ENCODE data around the gene MRAP.

DNA sequence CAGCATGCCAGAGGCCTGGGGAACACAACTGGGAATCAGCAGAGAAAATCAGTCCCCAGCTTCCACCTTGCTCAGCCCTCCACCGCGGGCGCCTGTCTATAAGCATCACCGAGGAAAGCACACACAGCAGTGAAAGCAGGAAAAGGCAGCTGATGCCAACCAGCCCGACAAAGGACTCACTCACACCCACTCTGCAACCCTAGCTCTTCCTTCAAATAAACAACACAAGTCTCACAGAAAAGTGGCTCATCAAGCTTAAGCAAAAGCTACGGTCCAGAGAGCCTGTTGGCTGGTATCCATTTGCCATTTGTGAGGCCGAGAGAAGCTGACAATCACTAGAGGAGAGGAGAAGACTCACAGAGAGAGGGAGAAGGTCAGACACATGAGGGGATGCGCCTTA lies 27.1 kb downstream of the MRAP start:
- TF ChIP-seq, protein P1, sequence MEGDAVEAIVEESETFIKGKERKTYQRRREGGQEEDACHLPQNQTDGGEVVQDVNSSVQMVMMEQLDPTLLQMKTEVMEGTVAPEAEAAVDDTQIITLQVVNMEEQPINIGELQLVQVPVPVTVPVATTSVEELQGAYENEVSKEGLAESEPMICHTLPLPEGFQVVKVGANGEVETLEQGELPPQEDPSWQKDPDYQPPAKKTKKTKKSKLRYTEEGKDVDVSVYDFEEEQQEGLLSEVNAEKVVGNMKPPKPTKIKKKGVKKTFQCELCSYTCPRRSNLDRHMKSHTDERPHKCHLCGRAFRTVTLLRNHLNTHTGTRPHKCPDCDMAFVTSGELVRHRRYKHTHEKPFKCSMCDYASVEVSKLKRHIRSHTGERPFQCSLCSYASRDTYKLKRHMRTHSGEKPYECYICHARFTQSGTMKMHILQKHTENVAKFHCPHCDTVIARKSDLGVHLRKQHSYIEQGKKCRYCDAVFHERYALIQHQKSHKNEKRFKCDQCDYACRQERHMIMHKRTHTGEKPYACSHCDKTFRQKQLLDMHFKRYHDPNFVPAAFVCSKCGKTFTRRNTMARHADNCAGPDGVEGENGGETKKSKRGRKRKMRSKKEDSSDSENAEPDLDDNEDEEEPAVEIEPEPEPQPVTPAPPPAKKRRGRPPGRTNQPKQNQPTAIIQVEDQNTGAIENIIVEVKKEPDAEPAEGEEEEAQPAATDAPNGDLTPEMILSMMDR (IDR thresholded peaks at IDR 0.05), result no peak
- no peak for TF ChIP-seq POLR2A (IDR thresholded peaks at IDR 0.05)

All from adrenal gland (tissue), 5 donors.